Mesendoderm (in vitro differentiated cells): ENCODE results near the gene FRY.
"Not testable (repeated sequence)": the region's sequence is repeated elsewhere in the genome, so short reads cannot be mapped to it uniquely, and the experiment has no call there.

Experiments used
- DNase-seq: peaks from one replicate; pipeline ENCODE4 v3.0.0; 2013
- H2AK5ac ChIP-seq: 2 replicates; pipeline ENCODE4 v1.6.1; 2013; ENCODE audit warnings: low read length, inconsistent platforms
- H2BK120ac ChIP-seq: 2 replicates; pipeline ENCODE4 v1.6.1; 2013; ENCODE audit warnings: low read depth, mild to moderate bottlenecking, low read length, moderate library complexity, mixed read lengths
- H2BK15ac ChIP-seq: replicated peaks from 2 replicates; pipeline ENCODE4 v1.6.1; 2013; ENCODE audit warnings: low read depth, mild to moderate bottlenecking, moderate library complexity
- H2BK5ac ChIP-seq: 2 replicates; pipeline ENCODE4 v1.6.1; 2013; ENCODE audit warnings: low read length, inconsistent platforms
- H3K18ac ChIP-seq: 2 replicates; pipeline ENCODE4 v1.6.1; 2013; ENCODE audit warnings: mild to moderate bottlenecking, low read length, mixed read lengths
- H3K23ac ChIP-seq: one replicate; pipeline ENCODE4 v1.6.1; 2013; ENCODE audit warnings: low read length
- H3K27ac ChIP-seq: 2 replicates; pipeline ENCODE4 v1.5.1; 2013; ENCODE audit warnings: low read depth, mild to moderate bottlenecking, inconsistent platforms, low read length, moderate library complexity
- H3K27me3 ChIP-seq: 2 replicates; pipeline ENCODE4 v1.6.1; 2013; ENCODE audit warnings: low read length, control low read depth, mild to moderate bottlenecking, inconsistent platforms; ENCODE audit not compliant: insufficient read depth, poor library complexity
- H3K36me3 ChIP-seq: 2 replicates; pipeline ENCODE4 v1.6.1; 2013; ENCODE audit warnings: low read length, inconsistent platforms; ENCODE audit not compliant: control insufficient read depth, insufficient read depth
- H3K4ac ChIP-seq: one replicate; pipeline ENCODE4 v1.6.1; 2013; ENCODE audit warnings: low read depth, mild to moderate bottlenecking, low read length, moderate library complexity
- H3K4me1 ChIP-seq: 2 replicates; pipeline ENCODE4 v1.6.1; 2013; ENCODE audit warnings: low read depth, low read length, inconsistent platforms; ENCODE audit not compliant: control insufficient read depth
- H3K4me2 ChIP-seq: 2 replicates; pipeline ENCODE4 v1.6.1; 2013; ENCODE audit warnings: low read length
- H3K4me3 ChIP-seq: 2 replicates; pipeline ENCODE4 v1.5.1; 2013; ENCODE audit warnings: mild to moderate bottlenecking, low read length
- H3K56ac ChIP-seq: one replicate; pipeline ENCODE4 v1.6.1; 2013; ENCODE audit warnings: low read length
- H3K79me1 ChIP-seq: 2 replicates; pipeline ENCODE4 v1.6.1; 2013; ENCODE audit warnings: low read length, inconsistent platforms
- H3K79me2 ChIP-seq: 2 replicates; pipeline ENCODE4 v1.6.1; 2013; ENCODE audit warnings: mild to moderate bottlenecking, low read length; ENCODE audit not compliant: control insufficient read depth, insufficient read depth
- H3K9ac ChIP-seq: 2 replicates; pipeline ENCODE4 v1.6.1; 2013; ENCODE audit warnings: low read length, inconsistent platforms
- H4K5ac ChIP-seq: one replicate; pipeline ENCODE4 v1.6.1; 2013; ENCODE audit warnings: low read length
- H4K8ac ChIP-seq: one replicate; pipeline ENCODE4 v1.6.1; 2013; ENCODE audit warnings: low read depth, mild to moderate bottlenecking, control low read depth, low read length, moderate library complexity
- WGBS: extraction: QIAGEN DNeasy Blood & Tissue Kit; methylation state at CpG from one replicate; pipeline ENCODE4 v1.1.7; 2013; ENCODE audit warnings: low lambda C conversion rate, missing lambda C conversion rate; ENCODE audit not compliant: insufficient coverage; ENCODE audit errors: extremely low coverage; 5-methylcytosine and 5-hydroxymethylcytosine counted together

Gene FRY

DNA sequence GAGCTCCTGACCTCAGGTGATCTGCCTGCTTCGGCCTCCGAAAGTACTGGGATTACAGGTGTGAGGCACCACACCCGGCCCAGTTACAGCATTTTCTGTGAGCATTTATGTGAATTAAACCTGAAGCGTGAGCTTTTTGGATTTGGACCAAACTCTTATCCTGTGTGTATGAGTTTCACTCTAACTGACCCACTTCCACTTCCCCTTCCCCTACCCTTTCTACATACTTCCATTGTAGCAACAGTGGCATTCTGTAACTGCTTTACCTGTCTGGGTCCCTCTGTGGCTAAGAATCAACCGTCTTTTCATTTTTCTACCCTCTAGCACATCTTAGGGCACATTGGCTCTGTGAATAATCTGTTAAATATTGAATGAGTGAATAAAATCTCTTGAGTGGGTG lies 16.2 kb downstream of the FRY start:
- WGBS: no CpG with 5 or more reads among the region's 5 CpGs
- Histone ChIP-seq H2AK5ac (no peak overlapping the region), H3K27ac (no peak overlapping the region), H3K56ac (no peak overlapping the region), H3K4me3 (no peak overlapping the region), H3K23ac (no peak overlapping the region), H2BK120ac (no peak overlapping the region), H3K27me3 (no peaks in the 10 kb centered on the region), H3K4me2 (no peak overlapping the region), H3K36me3 (no peaks in the 10 kb centered on the region), H4K5ac (no peak overlapping the region), H3K4me1 (no peaks in the 10 kb centered on the region), H2BK15ac (no peak overlapping the region), H2BK5ac (no peak overlapping the region), H3K9ac (no peak overlapping the region), H3K4ac (no peak overlapping the region), H3K18ac (no peak overlapping the region), H3K79me2 (no peaks in the 10 kb centered on the region), H4K8ac (no peak overlapping the region), H3K79me1 (no peaks in the 10 kb centered on the region)
- no peak for DNase-seq

GRCh38 chr13:32048816-32049215 lies 17.2 kb downstream of the FRY start:
- no peak overlapping the region for H3K56ac ChIP-seq
- no peak overlapping the region for H3K4ac ChIP-seq
- no peaks in the 10 kb centered on the region for H3K36me3 ChIP-seq
- no peaks in the 10 kb centered on the region for H3K79me2 ChIP-seq
- DNase-seq: no peak
- H2AK5ac ChIP-seq: no peak overlapping the region
- no peaks in the 10 kb centered on the region for H3K79me1 ChIP-seq
- H3K9ac ChIP-seq: no peak overlapping the region
- no peak overlapping the region for H4K5ac ChIP-seq
- H2BK5ac ChIP-seq: no peak overlapping the region
- no peaks in the 10 kb centered on the region for H3K27me3 ChIP-seq
- H3K4me3 ChIP-seq: no peak overlapping the region
- H3K27ac ChIP-seq: no peak overlapping the region
- H3K23ac ChIP-seq: no peak overlapping the region
- no peak overlapping the region for H2BK15ac ChIP-seq
- H2BK120ac ChIP-seq: no peak overlapping the region
- H4K8ac ChIP-seq: no peak overlapping the region
- no peak overlapping the region for H3K18ac ChIP-seq
- H3K4me2 ChIP-seq: no peak overlapping the region
- H3K4me1 ChIP-seq: no peaks in the 10 kb centered on the region

- Histone ChIP-seq H3K23ac (no peak overlapping the region), H3K56ac (no peak overlapping the region), H3K4me3 (no peak overlapping the region), H3K79me1 (no peaks in the 10 kb centered on the region), H2AK5ac (no peak overlapping the region), H3K79me2 (no peaks in the 10 kb centered on the region), H3K36me3 (no peaks in the 10 kb centered on the region), H4K5ac (no peak overlapping the region), H3K27ac (no peak overlapping the region), H2BK120ac (no peak overlapping the region), H3K27me3 (no peaks in the 10 kb centered on the region), H3K4me1 (no peaks in the 10 kb centered on the region), H3K18ac (no peak overlapping the region), H3K9ac (no peak overlapping the region), H2BK5ac (no peak overlapping the region), H2BK15ac (no peak overlapping the region), H3K4me2 (no peak overlapping the region), H4K8ac (no peak overlapping the region), H3K4ac (no peak overlapping the region)
- 100% methylated on average over 1 of the region's 4 CpGs for WGBS
- no peak for DNase-seq
Measured at GRCh38 chr13:32051156-32051555, 19.6 kb downstream of the FRY start.

DNA sequence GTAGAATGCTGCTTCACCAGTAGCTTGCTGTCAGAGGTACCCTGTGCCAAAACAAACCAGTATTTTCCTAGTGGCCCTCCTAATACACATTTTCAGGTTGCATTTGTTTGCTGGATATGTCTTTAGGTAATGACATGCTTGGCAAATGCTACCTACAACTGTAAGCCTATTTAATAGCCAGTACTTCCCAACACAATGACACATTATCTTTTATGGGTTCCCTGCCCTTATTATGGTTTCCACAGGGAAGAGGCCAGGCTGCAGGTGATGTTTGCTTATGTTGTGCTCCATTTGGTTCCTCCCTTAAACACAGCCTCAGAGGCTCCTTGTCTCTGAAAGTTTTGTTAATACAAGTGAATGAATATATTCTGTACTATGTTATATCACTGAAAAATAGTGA lies 24.7 kb downstream of the FRY start:
- Histone ChIP-seq H2BK120ac (no peak overlapping the region), H2BK5ac (no peak overlapping the region), H2AK5ac (no peak overlapping the region), H3K18ac (no peak overlapping the region), H3K4me1 (peaks cover 3% of the 10 kb centered on the region), H4K5ac (no peak overlapping the region), H3K36me3 (no peaks in the 10 kb centered on the region), H3K4me2 (no peak overlapping the region), H3K79me2 (no peaks in the 10 kb centered on the region), H4K8ac (no peak overlapping the region), H3K56ac (no peak overlapping the region), H3K4me3 (no peak overlapping the region), H3K4ac (no peak overlapping the region), H3K9ac (no peak overlapping the region), H3K79me1 (no peaks in the 10 kb centered on the region), H3K27ac (no peak overlapping the region), H3K27me3 (no peaks in the 10 kb centered on the region), H3K23ac (no peak overlapping the region), H2BK15ac (no peak overlapping the region)
- DNase-seq: no peak

- not testable (repeated sequence) for H3K4me3 ChIP-seq, H2BK15ac ChIP-seq, H3K9ac ChIP-seq, H3K4me1 ChIP-seq, H3K4ac ChIP-seq, H2BK5ac ChIP-seq, H2AK5ac ChIP-seq, H3K79me2 ChIP-seq, H3K27me3 ChIP-seq, H2BK120ac ChIP-seq, H3K27ac ChIP-seq, H4K8ac ChIP-seq, H3K36me3 ChIP-seq, H3K56ac ChIP-seq, H3K4me2 ChIP-seq, H3K79me1 ChIP-seq, H3K18ac ChIP-seq, H4K5ac ChIP-seq, DNase-seq, H3K23ac ChIP-seq
- no CpG with 5 or more reads among the region's 6 CpGs for WGBS
Measured at GRCh38 chr13:32057325-32057724, 25.8 kb downstream of the FRY start.

- no peak overlapping the region for H3K56ac ChIP-seq
- H2BK5ac ChIP-seq: no peak overlapping the region
- H3K27ac ChIP-seq: no peak overlapping the region
- DNase-seq: no peak
- H3K27me3 ChIP-seq: no peaks in the 10 kb centered on the region
- H3K4me2 ChIP-seq: no peak overlapping the region
- H2AK5ac ChIP-seq: no peak overlapping the region
- H3K23ac ChIP-seq: no peak overlapping the region
- no peak overlapping the region for H3K4ac ChIP-seq
- H3K4me3 ChIP-seq: no peak overlapping the region
- no peaks in the 10 kb centered on the region for H3K79me2 ChIP-seq
- H2BK120ac ChIP-seq: no peak overlapping the region
- no peak overlapping the region for H2BK15ac ChIP-seq
- WGBS: no CpG with 5 or more reads among the region's 2 CpGs
- H3K9ac ChIP-seq: no peak overlapping the region
- H3K79me1 ChIP-seq: no peaks in the 10 kb centered on the region
- no peak overlapping the region for H4K8ac ChIP-seq
- H4K5ac ChIP-seq: no peak overlapping the region
- H3K18ac ChIP-seq: no peak overlapping the region
- H3K4me1 ChIP-seq: peaks cover 3% of the 10 kb centered on the region
- H3K36me3 ChIP-seq: no peaks in the 10 kb centered on the region
Measured at GRCh38 chr13:32059511-32059984, 28.0 kb downstream of the FRY start.
